H1 (cell line): ENCODE results near the gene SMS.

ENCODE experiments used
- ATF3 ChIP-seq: IDR thresholded peaks from 2 replicates; pipeline ENCODE4 v1.6.1; 2011; ENCODE audit warnings: low read depth, mild to moderate bottlenecking, low read length; ENCODE audit not compliant: insufficient read depth
- CBX5 ChIP-seq: fragments of 300-800, 300-1000 bp; sonication (generic); IDR thresholded peaks from 2 replicates; pipeline ENCODE4 v1.7.1; 2016; ENCODE audit warnings: antibody characterized with exemption, low read length, low read depth
- CTCF ChIP-seq, 3 experiments: IDR thresholded peaks; 1 replicate in 2 of 3; 2 replicates in 1 of 3; pipeline versions ENCODE4 v1.5.1 to v1.6.1; 2011; ENCODE audit warnings: low read length in 3 of 3, mild to moderate bottlenecking in 3 of 3, inconsistent platforms in 2 of 3, low read depth in 1 of 3, moderate library complexity in 1 of 3; ENCODE audit not compliant: insufficient read depth in 1 of 3; ENCODE audit errors: control extremely low read depth in 1 of 3
- EP300 ChIP-seq, 2 experiments: IDR thresholded peaks; 1 replicate in 1 of 2; 2 replicates in 1 of 2; pipeline ENCODE4 v1.6.1; 2011 to 2012; ENCODE audit warnings: low read depth in 2 of 2, low read length in 2 of 2, mild to moderate bottlenecking in 2 of 2, borderline replicate concordance in 1 of 2, inconsistent platforms in 1 of 2, moderate library complexity in 1 of 2
- GABPA ChIP-seq: IDR thresholded peaks from 2 replicates; pipeline ENCODE4 v1.6.1; 2011; ENCODE audit warnings: mild to moderate bottlenecking, low read length, moderate library complexity, borderline replicate concordance; ENCODE audit not compliant: insufficient read depth
- HDAC2 ChIP-seq, 2 experiments: fragments of 300-600 bp in 1 of 2; sonication (generic) in 1 of 2; IDR thresholded peaks; 2 replicates each; pipeline ENCODE4 v1.6.1; 2011 to 2012; ENCODE audit warnings: low read depth in 2 of 2, low read length in 2 of 2, mild to moderate bottlenecking in 2 of 2, moderate library complexity in 2 of 2, borderline replicate concordance in 1 of 2, inconsistent platforms in 1 of 2
- KDM1A ChIP-seq: fragments of 200-600, 300-600 bp; sonication (generic); IDR thresholded peaks from 2 replicates; pipeline ENCODE4 v1.7.1; 2016; ENCODE audit warnings: mild to moderate bottlenecking, low read length, borderline replicate concordance
- MAX ChIP-seq: IDR thresholded peaks from 2 replicates; pipeline ENCODE4 v1.6.1; 2012; ENCODE audit warnings: inconsistent platforms
- POLR2A ChIP-seq, 2 experiments: IDR thresholded peaks; 1 replicate in 1 of 2; 2 replicates in 1 of 2; pipeline ENCODE4 v1.6.1; 2011; ENCODE audit warnings: low read depth in 2 of 2, low read length in 2 of 2, mild to moderate bottlenecking in 2 of 2; ENCODE audit errors: control extremely low read depth in 1 of 2
- POLR2AphosphoS5 ChIP-seq: IDR thresholded peaks from 2 replicates; pipeline ENCODE4 v1.6.1; 2011; ENCODE audit warnings: low read depth, low read length
- RFX5 ChIP-seq: IDR thresholded peaks from 2 replicates; pipeline ENCODE4 v1.6.1; 2011; ENCODE audit warnings: low read depth, low read length, improper control_type of control experiment, borderline replicate concordance
- ZNF274 ChIP-seq: IDR thresholded peaks from 2 replicates; pipeline ENCODE4 v1.7.0; 2012; ENCODE audit warnings: low read length, borderline replicate concordance; ENCODE audit errors: extremely low read depth

GRCh38 chrX:21912989-21913388 is 27.5 kb upstream of the SMS start:
- TF ChIP-seq POLR2AphosphoS5 = no peak
- TF ChIP-seq ATF3 = no peak
- no peak for TF ChIP-seq CBX5
- TF ChIP-seq ZNF274 = no peak
- no peak for TF ChIP-seq RFX5
- TF ChIP-seq CTCF (IDR thresholded peaks at IDR 0.05; ENCODE audit: control extremely low read depth in 1 of 3, insufficient read depth in 1 of 3, low read depth in 1 of 3, low read length in 3 of 3) = no peak
- no peak for TF ChIP-seq MAX
- no peak for TF ChIP-seq GABPA
- no peak for TF ChIP-seq KDM1A
- TF ChIP-seq HDAC2 (IDR thresholded peaks at IDR 0.05; ENCODE audit: borderline replicate concordance in 1 of 2, low read depth in 2 of 2, low read length in 2 of 2) = no peak
- TF ChIP-seq EP300 (IDR thresholded peaks at IDR 0.05; ENCODE audit: borderline replicate concordance in 1 of 2, low read depth in 2 of 2, low read length in 2 of 2) = no peak
- no peak for TF ChIP-seq POLR2A (IDR thresholded peaks at IDR 0.05; ENCODE audit: control extremely low read depth in 1 of 2, low read depth in 2 of 2, low read length in 2 of 2)
